IPS DF 6.9 (cell line): ENCODE results near the gene CYTIP.

ENCODE experiments used
- DNase-seq: peaks from one replicate; pipeline ENCODE4 v3.0.0-alpha.2; 2013; ENCODE audit warnings: low read depth, low spot score
- H3K27ac ChIP-seq: one replicate; pipeline ENCODE4 v1.5.1; 2013; ENCODE audit warnings: low read length, control low read depth
- H3K27me3 ChIP-seq: 2 replicates; pipeline ENCODE4 v1.6.1; 2013; ENCODE audit warnings: mild to moderate bottlenecking, low read length; ENCODE audit not compliant: control insufficient read depth, insufficient read depth
- H3K36me3 ChIP-seq: 2 replicates; pipeline ENCODE4 v1.6.1; 2013; ENCODE audit warnings: low read length; ENCODE audit not compliant: control insufficient read depth, insufficient read depth
- H3K4me1 ChIP-seq: 2 replicates; pipeline ENCODE4 v1.6.1; 2013; ENCODE audit warnings: low read length; ENCODE audit not compliant: control insufficient read depth, insufficient read depth
- H3K4me3 ChIP-seq: 2 replicates; pipeline ENCODE4 v1.5.1; 2013; ENCODE audit warnings: mild to moderate bottlenecking, low read length
- H3K9me3 ChIP-seq: 2 replicates; pipeline ENCODE4 v1.6.1; 2013; ENCODE audit warnings: low read length, inconsistent platforms; ENCODE audit not compliant: control insufficient read depth, insufficient read depth
- WGBS: extraction: QIAGEN DNeasy Blood & Tissue Kit; methylation state at CpG from one replicate; pipeline ENCODE4 v1.1.7; 2013; ENCODE audit warnings: mixed read lengths, missing lambda C conversion rate; ENCODE audit not compliant: insufficient read length, insufficient coverage; 5-methylcytosine and 5-hydroxymethylcytosine counted together

The CYTIP gene

DNA sequence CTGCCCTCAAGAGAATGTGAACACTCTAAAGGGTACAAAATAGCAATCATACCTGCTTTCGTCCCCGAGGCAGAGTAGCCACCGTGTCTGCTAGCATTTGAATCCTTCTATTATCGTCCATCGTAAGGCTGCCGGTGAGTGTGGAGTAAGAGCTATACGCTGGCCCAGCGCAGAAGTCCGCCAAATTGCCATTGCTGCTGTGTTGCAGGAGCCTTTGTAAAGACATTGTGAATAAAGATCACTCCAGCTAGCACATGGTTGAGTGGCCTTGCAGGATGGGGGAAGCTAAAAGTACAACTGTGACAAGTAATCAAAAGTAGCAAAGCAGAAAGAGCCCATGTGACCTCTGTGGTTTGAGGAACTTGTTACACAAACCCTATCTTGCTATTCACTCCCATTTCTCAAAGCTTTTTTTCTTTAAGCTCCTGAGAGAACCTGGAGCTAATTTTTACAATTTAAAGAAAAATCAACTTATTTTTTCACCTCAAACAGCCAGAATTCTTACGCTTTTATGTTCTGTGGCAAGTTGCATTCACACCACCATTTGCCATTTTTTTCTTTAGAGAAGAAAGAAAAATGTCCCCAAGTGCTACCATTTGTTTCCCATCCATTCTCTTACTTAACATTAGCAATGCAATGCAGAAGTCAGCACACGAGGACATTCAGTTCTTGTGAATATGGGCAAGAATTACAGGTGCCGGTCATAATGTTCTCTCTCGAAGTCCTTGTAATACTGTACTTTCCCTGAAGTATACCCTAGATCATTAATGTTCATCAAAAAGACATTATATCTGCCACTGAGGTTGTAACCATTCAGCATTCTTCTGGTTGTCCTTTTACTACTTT lies at the start of gene CYTIP:
Gene CYTIP (minus strand): TSS at position 295 of the 846 bp plus-strand sequence. CDS start 69 bp downstream, at position 226.
- Histone ChIP-seq H3K4me3 (no peak within 1 kb of the TSS), H3K27ac (no peak within 1 kb of the TSS), H3K36me3 (no peaks in the 10 kb centered on the region), H3K4me1 (no peaks in the 10 kb centered on the region), H3K27me3 (no peaks in the 10 kb centered on the region), H3K9me3 (no peaks in the 10 kb centered on the region)
- no peak for DNase-seq
- no CpG with 5 or more reads among the region's 13 CpGs for WGBS

DNA sequence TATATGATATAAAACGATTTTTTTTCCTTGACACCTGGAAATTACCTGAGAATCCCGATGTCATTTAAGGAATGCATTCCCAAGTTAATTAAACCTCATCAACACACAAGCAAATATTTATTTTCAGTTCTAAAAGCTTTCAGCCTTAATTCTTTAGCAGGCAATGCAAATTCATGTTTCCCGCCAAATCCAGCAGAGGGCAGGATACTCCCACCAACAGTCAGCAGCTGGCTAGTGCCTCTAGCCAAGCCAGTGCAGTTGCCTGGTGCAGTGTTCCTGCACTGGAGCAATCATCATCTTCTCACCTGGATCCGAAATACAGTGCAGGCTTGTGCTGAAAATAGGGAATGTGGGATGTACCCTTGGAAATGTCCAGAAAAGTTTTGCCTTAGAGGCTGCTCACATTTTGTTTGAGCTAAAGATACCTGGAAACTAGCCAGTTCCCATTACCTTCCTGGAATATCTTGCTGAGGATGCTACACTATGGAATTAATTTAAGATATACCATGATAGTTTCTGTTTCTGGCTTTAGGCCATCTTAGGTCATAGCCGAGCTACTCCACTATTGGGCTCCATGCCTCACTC lies 48.4 kb upstream of the CYTIP start:
- Histone ChIP-seq H3K9me3 (no peaks in the 10 kb centered on the region), H3K4me3 (no peak overlapping the region), H3K36me3 (no peaks in the 10 kb centered on the region), H3K27ac (no peak overlapping the region), H3K4me1 (no peaks in the 10 kb centered on the region), H3K27me3 (no peaks in the 10 kb centered on the region)
- no CpG with 5 or more reads among the region's 5 CpGs for WGBS
- peak; percentile 33 for DNase-seq

DNA sequence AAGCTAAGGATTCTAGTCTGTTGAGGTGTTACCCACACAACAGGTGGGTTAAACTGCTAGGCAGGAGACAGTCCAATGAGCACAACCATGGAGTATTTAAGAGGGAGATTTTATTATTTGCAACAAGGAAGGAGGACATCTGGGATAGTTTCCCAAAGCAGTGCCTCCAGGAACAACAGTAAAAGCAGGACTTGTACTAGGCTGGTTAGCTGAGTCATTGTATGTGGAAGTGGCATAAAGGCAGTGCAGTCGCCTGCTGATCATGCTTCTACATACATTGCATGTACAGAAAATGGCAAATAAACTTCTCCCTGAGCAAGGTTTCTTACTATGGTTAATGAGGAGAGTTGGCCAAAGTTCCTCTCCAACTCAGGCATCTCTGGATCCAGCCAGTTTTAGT lies 46.1 kb upstream of the CYTIP start:
- H3K36me3 ChIP-seq, result no peaks in the 10 kb centered on the region
- no peak for DNase-seq
- WGBS, result no CpG with 5 or more reads among the region's 1 CpG
- H3K27ac ChIP-seq, result no peak overlapping the region
- H3K27me3 ChIP-seq, result no peaks in the 10 kb centered on the region
- no peaks in the 10 kb centered on the region for H3K9me3 ChIP-seq
- no peak overlapping the region for H3K4me3 ChIP-seq
- H3K4me1 ChIP-seq, result no peaks in the 10 kb centered on the region

DNA sequence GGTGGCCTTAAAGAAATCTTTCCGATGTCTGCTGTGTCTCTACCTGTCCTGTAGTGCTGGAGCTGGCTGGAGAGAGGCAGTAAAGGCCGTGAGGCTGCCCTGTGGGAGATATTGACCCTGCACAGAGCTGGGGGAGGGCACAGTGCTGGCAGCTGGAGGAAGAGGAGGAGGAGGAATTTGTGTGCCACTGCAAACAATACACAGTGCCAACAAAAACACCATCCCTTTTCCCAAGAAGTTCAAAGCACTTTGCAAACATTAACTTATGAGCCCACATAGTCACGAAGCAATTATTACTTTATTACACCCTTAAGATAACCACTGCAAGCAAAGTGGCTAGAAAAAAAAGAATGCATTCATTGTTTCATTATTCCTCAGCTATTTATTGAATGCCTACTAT lies 45.0 kb upstream of the CYTIP start:
- Histone ChIP-seq H3K27me3 (no peaks in the 10 kb centered on the region), H3K4me1 (no peaks in the 10 kb centered on the region), H3K36me3 (no peaks in the 10 kb centered on the region), H3K4me3 (no peak overlapping the region), H3K27ac (no peak overlapping the region), H3K9me3 (no peaks in the 10 kb centered on the region)
- WGBS, result no CpG with 5 or more reads among the region's 3 CpGs
- DNase-seq, result no peak

DNA sequence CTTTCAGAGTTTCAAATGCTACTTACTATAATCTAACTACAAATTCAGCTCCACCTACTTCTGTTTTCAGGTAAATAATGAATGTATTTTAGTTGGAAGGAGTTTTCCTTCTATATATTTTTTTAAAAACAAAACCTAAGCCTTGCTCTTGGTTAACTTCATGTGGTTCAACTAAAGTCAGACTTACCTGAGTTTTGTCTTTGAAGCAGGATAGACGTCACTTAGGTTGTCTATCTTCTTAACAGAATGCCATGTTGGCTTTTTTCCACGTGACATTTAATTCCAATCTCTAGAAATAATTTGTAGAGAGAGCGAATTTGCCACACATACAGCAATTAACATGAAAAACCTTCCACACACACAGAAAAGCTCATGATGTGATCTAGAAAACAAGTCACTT lies 43.9 kb upstream of the CYTIP start:
- no CpG with 5 or more reads among the region's 3 CpGs for WGBS
- Histone ChIP-seq H3K4me3 (no peak overlapping the region), H3K9me3 (no peaks in the 10 kb centered on the region), H3K36me3 (no peaks in the 10 kb centered on the region), H3K4me1 (no peaks in the 10 kb centered on the region), H3K27ac (no peak overlapping the region), H3K27me3 (no peaks in the 10 kb centered on the region)
- DNase-seq, result no peak

DNA sequence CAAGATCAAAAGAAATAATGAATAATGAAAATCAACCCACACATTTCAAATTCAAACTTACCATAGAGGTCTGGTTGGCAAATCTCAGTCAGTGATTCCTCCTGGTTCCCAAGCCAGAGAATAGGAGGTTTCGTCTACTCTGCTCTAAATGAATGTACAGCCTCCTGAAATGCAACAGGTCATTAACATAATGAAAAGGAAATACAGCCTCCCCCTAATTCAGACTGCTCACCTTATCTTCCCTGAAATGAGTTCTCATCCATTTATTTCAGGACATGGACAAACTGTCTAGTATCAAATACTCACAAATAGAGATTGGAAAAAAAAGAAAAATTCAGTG lies 43.4 kb upstream of the CYTIP start:
- H3K9me3 ChIP-seq, result no peaks in the 10 kb centered on the region
- H3K4me3 ChIP-seq, result no peak overlapping the region
- DNase-seq, result no peak
- H3K4me1 ChIP-seq, result no peaks in the 10 kb centered on the region
- no peak overlapping the region for H3K27ac ChIP-seq
- H3K36me3 ChIP-seq, result no peaks in the 10 kb centered on the region
- no CpG with 5 or more reads among the region's 1 CpG for WGBS
- no peaks in the 10 kb centered on the region for H3K27me3 ChIP-seq

DNA sequence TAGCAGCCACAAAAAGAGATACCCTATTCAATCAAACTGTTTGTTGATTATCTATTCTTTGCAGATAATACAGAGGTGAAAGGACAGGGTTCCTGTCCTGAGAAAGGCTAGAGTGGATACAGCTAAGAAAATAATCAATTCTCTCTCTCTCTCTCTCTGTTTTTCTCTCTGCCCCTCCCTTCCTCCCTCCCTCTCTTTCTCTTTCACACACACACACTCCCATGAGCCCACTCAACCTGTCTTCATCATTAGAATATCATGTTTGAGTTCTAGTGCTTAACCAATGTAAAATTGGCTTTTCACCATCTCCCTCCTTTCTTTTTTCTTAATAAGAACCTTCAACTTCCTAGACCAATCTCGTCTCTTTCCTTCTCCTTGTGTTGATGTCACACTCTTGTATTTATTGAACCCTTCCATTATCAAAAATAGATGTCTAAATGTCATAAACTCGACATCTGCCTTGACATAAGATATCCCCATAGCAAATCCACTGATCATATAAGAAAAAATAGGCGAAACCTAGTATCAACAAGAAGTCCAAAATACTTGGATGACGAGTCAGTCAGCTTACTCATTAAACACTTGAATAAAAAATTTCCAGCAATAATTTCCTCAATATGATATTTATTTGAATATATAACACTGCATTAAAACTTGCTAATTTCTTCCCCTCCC lies 42.8 kb upstream of the CYTIP start:
- Histone ChIP-seq H3K9me3 (no peaks in the 10 kb centered on the region), H3K27me3 (no peaks in the 10 kb centered on the region), H3K4me3 (no peak overlapping the region), H3K36me3 (no peaks in the 10 kb centered on the region), H3K4me1 (no peaks in the 10 kb centered on the region), H3K27ac (no peak overlapping the region)
- no peak for DNase-seq
- no CpG with 5 or more reads among the region's 4 CpGs for WGBS

DNA sequence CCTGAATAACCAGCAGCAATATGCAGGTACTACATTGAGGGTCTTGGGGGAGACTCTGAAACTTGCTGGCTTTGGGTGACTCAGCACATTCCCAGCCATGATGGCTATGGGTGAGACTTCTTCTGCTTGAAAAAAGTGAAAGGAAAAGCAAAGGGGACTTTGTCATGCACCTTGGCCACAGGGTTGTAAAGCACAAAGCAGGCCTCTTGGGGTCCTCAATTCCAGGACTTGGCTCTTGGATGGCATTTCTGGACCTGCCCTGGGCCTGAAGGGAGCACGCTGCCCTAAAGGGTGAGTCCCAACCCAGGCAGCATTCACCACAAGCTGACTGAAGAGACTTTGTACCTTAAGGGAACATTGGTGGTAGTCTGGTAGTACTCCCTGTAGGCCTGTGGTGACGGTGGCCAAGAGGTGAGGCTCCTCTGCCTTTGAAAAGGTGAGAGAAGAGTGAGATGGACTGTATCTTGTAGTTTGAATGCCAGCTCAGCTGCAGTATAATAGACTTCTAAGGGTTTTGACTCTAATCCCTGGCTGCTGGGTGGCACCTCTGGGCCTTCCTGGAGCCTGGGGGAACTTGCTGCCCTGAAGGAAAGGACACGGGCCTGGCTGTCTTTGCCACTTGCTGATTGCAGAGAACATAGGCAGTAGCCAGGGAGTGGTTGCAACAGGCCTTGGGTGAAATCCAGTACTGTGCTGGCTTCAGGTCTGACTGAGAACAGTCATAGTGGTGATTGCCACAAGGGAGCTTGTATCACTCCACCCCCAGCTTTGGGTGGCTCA lies 36.5 kb upstream of the CYTIP start:
- DNase-seq, result no peak
- H3K36me3 ChIP-seq, result no peaks in the 10 kb centered on the region
- no peaks in the 10 kb centered on the region for H3K4me1 ChIP-seq
- no peaks in the 10 kb centered on the region for H3K9me3 ChIP-seq
- H3K27me3 ChIP-seq, result no peaks in the 10 kb centered on the region
- H3K4me3 ChIP-seq, result no peak overlapping the region
- no CpG with 5 or more reads among the region's 3 CpGs for WGBS
- no peak overlapping the region for H3K27ac ChIP-seq

DNA sequence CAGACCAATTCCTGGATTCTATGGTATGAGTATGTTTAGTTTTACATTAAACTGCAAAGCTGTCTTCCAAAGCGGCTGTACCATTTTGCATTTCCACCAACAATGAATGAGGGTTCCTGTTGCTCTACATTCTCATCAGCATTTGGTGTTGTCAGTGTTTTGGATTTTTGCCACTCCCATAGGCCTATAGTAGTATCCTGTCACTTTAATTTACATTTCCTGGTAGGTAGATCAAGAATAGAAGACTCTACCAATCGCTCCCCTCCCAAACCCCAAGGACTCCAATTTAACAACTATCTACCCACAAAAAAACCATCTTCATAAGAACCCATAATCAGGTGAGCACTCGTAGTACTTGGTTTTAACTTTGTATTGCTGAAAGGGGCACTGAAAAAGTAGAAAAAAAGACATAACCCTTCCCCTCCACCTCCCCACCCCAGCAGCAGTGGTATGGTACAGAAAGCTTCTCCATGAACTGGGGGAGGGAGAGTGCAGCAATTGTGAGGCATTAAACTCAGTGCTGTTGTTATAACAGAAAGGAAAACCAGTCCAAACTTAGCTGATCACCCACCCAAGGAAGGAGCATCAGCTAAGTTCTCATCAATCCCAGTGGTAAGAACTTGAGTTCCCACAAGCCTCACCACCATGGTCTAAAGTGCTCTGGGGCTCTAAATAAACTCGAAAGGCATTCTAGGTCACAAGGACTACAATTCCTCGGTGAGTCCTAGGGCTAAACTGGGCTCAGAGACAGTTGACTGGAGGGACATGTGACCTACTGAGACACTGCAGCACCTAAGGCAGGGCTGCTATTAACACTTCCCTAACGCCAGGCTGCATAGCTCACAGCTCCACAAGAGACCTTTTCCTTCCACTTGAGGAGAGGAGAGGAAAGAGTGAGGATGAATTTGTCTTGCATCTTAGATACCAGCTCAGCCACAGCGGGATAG lies 35.5 kb upstream of the CYTIP start:
- DNase-seq, result no peak
- WGBS, result no CpG with 5 or more reads among the region's 7 CpGs
- H3K36me3 ChIP-seq, result no peaks in the 10 kb centered on the region
- H3K27ac ChIP-seq, result no peak overlapping the region
- H3K4me1 ChIP-seq, result no peaks in the 10 kb centered on the region
- H3K27me3 ChIP-seq, result no peaks in the 10 kb centered on the region
- no peak overlapping the region for H3K4me3 ChIP-seq
- H3K9me3 ChIP-seq, result no peaks in the 10 kb centered on the region
